ENCODE data around the gene PABPN1L.
"Not testable (repeated sequence)": the region's sequence is repeated elsewhere in the genome, so short reads cannot be mapped to it uniquely, and the experiment has no call there.

PABPN1L gene

DNA sequence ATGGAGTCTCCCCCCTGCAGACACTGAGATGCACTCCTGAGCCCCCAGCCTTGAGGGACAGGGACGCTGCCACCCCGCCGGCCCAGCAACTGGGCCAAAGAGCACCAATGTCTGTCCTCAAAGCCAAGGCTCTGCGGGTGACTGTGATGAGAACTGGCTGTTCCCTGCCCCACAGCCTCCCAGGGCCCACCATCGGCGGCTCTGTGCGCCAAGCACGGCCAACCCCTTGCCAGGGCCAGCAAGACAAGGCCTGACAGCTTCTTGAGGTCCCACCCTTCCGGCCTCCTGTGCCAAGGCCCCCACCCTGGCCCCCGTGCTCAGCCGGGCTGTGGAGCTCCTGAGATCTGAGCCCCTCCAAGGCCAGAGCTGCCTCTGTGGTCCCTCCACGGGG lies 34.2 kb upstream of the PABPN1L start:
- DNase-seq, result no peak

GRCh38 chr16:88899901-88900661 lies 33.6 kb upstream of the PABPN1L start:
- no peak for DNase-seq

DNA sequence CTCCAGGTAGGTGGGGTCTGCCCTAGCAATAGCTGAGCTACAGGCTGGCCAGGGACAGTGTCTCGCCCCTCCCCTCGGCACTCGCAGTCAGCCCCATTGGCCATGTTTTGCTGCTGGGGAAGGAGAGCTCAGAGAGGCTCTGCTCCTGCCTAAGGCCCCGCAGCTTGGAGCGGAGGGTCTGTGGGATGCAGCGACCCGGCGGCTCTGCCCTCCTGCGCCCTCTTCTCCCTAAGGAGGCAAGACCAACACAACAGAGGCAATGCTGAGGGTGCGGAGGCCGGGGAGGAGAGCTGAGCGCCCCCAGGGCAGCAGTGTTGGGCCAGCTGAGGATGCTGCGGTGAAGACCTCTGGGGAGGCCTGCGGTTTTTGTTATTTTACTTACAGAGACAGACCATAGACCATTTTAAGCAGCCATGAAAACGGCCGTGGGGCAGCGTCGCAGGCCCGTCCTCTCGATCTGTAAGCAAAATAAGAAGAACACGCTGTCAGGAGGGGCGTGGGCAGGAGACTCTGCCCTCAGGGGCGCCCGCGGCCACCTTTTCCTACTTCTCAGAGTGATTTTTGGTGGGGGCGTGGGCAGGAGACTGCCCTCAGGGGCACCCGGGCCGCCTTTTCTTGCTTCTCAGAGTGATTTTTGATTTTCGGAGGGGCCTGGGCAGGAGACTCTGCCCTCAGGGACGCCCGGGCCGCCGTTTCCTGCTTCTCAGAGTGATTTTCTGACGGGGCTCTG lies 31.4 kb upstream of the PABPN1L start:
- DNase-seq, result no peak

- no peak for DNase-seq
These were observed 30.0 kb upstream of the PABPN1L start for GRCh38 chr16:88896238-88897070.

GRCh38 chr16:88895335-88895734 lies 28.9 kb upstream of the PABPN1L start:
- DNase-seq, result no peak

GRCh38 chr16:88894681-88895300 lies 28.3 kb upstream of the PABPN1L start:
- no peak for DNase-seq

- not testable (repeated sequence) for DNase-seq
These were observed 27.8 kb upstream of the PABPN1L start for GRCh38 chr16:88894266-88894665.

- DNase-seq, result no peak
These were observed 26.9 kb upstream of the PABPN1L start for GRCh38 chr16:88893127-88893968.

GRCh38 chr16:88892065-88892464 lies 25.6 kb upstream of the PABPN1L start:
- DNase-seq, result no peak

DNA sequence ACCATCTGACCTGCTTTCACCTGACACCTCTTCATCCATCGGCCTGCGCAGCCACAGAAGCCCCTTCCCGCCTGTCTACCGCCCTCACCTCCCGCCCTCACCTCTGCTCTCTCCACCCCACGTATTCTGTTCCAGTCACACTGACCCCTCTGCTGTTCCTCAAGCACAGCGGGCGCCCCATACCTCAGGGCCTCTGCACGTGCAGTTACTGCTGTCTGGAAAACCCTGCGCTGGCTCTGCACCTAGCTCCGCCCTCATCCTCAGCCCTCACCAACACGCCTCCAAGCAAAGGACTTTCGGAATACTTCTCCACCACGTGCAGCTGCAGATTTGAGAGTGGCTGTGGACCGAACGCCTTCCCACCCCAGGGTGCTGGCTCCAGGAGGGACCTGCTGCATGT lies 24.6 kb upstream of the PABPN1L start:
- no peak for DNase-seq

DNA sequence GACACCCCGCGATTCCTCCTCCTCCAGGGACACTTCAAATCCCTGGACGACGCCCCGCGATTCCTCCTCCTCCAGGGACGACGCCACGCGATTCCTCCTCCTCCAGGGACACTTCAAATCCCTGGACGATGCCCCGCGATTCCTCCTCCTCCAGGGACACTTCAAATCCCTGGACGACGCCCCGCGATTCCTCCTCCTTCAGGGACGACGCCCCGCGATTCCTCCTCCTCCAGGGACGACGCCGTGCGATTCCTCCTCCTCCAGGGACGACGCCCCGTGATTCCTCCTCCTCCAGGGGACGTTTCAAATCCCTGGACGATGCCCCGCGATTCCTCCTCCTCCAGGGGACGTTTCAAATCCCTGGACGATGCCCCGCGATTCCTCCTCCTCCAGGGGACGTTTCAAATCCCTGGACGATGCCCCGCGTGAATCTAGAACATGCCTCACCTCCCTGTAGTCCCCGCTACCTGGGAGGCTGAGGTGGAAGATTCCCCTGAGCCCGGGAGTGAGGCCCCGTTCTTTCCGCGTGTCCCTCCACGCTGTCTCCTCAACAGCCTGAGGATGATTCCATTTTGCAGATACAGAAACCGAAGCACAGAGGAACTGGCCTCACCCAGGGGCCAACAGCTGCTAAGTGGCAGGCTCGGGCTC lies 23.4 kb upstream of the PABPN1L start:
- not testable (repeated sequence) for DNase-seq

- DNase-seq, result no peak
These were observed 22.3 kb upstream of the PABPN1L start for GRCh38 chr16:88888461-88889387.

GRCh38 chr16:88888057-88888456 lies 21.6 kb upstream of the PABPN1L start:
- no peak for DNase-seq

- DNase-seq, result no peak
These were observed 20.5 kb upstream of the PABPN1L start for GRCh38 chr16:88886845-88887521.

DNA sequence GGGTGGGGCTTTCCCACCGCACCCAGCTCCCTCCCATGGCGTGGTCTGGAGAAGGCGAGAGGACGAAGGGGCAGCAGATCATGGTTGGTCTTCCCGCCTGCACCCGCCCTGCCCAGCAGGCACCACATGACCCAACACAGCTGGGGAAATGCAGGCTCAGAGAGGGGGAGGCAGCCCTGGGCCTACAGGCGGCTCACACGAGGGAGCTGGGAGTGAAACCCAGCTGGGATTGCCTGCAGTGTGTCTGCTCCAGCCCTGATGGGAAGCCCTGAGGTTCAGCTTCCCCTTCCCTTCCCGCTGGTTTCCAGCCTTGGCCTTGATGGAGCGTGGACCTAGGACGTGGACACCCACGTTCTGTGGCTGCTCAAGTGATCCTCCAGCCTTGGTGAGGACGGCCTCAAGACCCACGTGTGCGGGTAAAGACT lies 20.0 kb upstream of the PABPN1L start:
- no peak for DNase-seq

DNA sequence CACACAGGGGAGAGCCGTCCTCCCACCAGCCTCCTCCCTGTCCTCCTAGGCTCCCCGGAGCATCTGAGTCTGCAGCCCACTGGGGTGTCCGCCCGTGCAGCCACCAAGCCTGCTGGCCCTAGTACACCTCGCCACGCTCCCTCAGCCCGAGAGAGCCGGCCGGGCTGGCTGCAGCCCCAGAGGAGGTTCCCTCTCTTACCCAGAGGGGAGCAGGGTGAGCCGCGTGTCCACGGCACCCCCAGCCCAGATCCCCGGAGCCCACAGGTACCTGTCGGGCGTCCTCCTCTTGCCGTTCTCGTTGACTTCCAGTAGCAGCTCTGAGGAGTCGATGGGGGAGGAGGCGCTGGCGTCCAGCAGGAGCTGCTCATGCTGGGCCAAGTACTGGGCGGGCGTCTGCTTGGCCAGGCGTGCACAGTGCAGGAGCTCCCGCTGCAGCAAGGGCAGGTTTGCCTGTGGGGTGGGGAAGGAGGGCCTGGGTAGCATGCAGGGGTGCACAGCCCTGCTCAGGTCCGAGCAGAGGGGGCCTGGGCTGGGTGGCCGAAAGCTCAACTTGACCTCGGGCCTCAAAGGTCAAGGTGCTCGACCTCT lies 19.3 kb upstream of the PABPN1L start:
- DNase-seq, result no peak

- no peak for DNase-seq
These were observed 18.3 kb upstream of the PABPN1L start for GRCh38 chr16:88884569-88885271.

DNA sequence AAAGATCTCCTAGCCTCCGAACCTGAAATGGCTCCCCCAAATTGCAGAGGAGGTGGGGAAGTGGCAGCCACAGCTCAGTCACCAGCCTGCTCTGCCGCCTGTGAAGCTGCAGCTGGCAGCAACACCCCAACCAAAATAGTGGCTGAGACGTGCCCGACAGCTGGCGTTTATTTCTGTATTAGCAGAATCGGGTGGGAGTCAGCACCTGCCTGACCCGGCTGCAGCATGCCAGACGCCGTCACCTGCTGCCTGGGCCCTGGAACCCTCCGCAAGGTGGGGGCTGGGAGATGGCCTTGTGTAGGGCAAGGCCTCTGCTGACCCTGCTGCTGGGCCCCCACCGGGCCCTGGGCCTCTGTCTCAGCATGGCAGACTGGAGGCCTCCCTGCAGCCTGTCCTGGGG lies 17.5 kb upstream of the PABPN1L start:
- no peak for DNase-seq
